Pons (tissue), 1 donor: ENCODE data around the gene APLNR.
"Not testable (repeated sequence)": the region's sequence is repeated elsewhere in the genome, so short reads cannot be mapped to it uniquely, and the experiment has no call there.

Experiments used
- DNase-seq: peaks from one replicate; pipeline ENCODE4 v3.0.0-alpha.2; 2016; ENCODE audit warnings: low spot score

APLNR gene

DNA sequence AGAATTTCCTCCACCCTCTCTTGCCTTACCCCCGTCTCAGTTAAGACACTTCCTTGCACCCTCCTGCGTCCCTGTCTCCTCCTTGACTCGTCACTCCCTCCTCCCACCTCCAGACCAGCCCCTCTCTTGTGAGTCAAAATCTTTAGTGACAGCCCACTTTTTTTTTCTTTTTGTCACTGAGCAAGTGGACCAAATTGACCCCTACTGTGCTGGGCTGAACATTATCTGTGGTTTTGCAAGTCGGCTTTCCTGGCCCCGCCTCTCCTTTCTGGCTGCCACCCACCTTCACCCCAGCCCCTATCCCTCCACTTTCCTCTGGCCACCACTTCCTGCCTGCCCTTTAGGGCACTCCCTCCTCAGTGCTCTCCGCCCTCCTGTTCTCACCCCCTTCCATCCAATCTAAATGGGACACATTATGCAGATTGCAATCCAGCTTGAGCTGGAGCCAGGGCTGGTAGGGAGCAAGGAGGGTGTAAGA lies at the start of gene APLNR:
Gene APLNR (minus strand): TSS at position 47 of the 478 bp plus-strand sequence. CDS start 246 bp downstream, outside the sequence.
- no peak for DNase-seq

DNA sequence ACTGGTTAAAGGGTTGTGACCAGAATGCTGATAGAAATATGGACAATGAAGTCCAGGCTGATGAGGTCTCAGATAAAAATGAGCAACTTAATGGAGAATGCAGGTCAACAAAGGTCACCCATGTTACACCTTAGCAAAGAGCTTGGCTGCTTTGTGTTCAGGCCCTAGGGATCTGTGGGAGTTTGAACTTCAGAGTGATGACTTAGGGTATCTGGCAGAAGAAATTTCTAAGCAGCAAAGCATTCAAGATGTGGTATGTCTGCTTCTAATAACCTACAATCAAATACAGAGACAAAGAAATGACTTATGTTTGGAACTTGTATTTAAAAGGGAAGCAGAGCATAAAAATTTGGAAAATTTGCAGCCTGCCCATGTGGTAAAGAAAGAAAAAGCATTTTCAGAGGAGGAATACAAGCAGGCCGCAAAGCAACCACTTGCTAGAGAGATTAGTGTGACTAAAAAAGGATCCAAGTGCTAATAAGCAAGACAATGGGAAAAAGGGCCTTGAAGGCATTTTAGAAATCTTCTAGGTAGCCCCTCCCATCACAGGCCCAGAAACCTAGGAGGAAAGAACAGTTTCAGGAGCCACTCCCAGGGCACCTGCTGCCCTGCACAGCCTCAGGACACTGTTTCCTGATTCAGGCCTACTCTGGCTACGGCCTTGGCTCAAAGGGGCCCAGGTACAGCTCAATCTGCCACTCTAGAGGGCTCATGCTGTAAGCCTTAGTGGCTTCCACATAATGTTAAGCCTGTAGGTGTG lies 46.4 kb upstream of the APLNR start:
- DNase-seq: no peak

GRCh38 chr11:57281546-57281945 lies 44.5 kb upstream of the APLNR start:
- DNase-seq: not testable (repeated sequence)

GRCh38 chr11:57279116-57279515 lies 42.1 kb upstream of the APLNR start:
- DNase-seq: no peak

GRCh38 chr11:57278721-57279095 lies 41.7 kb upstream of the APLNR start:
- no peak for DNase-seq

GRCh38 chr11:57277845-57278720 lies 41.0 kb upstream of the APLNR start:
- DNase-seq: peak; percentile 65

DNA sequence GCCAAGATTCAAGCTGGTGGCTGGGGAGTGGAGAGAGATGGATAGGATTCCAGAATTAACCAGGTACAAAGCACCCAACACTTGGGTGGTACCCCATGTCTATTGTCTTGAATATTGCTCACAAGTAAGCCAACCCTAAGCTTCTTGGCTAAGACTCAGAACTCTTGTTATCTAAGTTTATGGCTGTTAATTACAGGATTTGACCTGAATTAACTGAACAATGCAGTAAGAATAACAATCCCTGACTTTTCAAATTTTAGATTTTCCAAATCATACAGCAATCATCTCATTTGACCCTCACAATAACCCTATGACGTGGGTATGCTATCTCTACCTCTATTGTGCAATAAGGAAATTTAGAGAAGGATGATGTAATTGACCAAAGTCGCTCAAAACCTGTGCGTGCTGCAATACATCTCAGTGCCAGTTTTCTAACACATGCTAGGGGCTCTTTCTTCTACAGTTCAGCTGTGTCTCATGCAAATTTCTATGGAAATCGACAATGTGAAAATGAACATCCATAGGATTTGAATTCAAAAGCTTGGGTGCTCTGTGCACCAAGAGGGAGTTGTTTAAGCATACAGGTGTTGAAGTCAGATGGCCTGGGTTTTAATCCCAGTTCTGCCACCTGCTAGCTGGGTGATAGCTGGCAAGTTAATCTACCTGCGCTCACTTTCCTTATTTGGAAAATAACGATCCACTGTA lies 40.1 kb upstream of the APLNR start:
- DNase-seq: no peak

- DNase-seq: no peak
These were observed 39.3 kb upstream of the APLNR start for GRCh38 chr11:57276169-57276970.

DNA sequence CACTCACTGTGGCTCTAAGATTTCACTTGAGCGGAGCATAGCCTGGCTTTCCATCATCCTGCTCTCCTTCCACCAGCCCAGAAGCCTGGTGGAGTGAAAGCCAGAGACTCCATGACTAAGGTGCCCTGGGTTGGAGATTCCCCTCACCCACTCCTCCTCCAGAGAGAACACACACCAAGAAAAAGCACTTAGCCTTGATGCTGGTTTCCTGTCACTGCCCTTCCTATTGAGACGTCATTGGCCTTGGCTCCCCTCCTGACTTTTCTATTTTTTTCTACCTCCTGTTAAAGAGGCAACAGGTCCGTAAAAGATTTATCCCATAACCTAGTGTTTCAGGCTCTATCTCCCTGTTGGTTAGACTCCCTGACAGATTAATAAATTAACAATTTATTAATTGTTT lies 38.5 kb upstream of the APLNR start:
- DNase-seq: no peak

- no peak for DNase-seq
These were observed 38.0 kb upstream of the APLNR start for GRCh38 chr11:57274904-57275498.

DNA sequence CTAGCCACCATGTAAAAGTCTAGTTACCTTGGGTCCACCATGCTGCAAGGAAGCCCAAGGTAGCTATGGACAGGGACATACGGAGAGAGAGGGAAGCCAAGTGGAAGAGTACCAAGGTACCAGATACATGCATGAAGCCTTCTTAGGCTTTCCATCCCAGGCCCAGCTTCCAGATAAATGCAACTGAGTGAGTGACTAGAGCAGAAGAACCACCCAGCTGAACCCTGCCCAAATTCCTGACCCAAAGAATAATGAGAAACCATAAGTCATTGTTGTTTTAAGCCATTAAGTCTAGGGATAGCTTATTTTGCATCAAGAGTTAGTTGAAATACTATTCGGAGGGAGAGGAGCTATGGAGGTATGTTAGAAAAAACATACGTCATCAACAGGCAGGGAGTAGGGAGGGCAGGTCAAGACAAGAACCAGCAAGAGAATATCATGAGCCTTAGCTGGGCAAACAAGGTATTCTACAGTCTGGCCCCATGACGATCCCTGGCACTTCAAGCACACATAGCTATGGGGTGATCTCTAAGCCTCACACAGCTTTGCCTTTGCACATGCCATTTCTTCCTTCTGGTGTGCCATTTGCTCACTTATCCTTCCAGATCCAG lies 36.5 kb upstream of the APLNR start:
- no peak for DNase-seq

DNA sequence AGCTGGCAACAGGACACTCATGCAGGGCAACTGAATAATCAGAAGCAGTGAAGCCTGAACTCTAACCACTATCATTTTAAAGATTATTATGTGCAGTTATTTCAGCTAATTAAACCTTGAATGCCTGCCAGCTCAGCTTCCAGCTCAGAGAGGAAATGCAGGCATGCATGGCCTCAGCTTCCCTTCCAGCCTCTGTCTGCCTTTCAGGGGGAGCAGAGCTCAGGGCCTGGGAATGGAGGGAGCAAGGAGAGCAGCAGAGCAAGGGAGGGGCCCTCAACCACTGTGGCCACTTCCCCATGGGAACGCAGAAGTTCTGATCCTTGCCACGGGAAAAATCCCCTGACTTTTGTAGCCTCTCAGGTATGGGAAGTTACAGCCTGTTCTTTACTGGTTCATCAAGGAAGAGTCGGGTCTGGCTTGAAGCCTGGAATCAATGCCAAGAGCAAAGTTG lies 32.5 kb upstream of the APLNR start:
- no peak for DNase-seq

DNA sequence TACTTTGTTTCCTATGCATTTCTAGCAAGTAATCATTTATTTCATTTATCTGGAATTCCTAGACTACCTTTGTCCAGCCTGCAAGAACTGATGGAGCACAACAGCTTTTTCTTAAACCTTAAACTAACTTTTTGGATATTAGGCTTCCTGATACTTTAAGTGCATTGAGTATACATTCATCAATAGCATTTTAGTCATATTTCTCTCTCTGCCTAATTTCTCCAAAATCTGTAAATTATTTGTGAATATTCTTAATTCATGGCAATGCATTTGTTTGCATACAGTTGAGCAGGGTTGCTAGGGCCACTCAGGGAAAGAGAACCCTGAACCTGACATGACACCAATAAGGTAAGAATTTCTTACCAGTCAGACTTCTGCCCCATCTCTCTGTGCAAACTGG lies 29.1 kb upstream of the APLNR start:
- DNase-seq: no peak

DNA sequence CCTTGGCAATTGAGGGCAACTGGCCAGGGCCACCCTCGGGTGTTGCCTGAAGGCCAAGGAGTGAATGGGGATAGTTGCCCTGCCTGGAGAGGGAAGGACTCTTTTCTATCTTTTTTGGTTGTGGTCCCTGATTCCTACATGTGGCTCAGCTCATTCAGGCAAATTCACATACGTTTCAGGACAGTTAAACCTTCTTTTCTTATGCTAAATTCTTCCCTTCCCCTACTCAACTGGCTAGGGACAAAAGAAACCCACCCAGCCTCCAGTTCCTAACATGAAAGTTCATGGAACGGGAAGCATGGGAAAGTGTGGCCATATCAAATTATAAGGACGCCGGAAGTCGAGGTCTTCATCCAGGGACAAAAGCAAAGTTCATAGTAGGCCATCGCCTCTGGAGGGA lies 26.3 kb upstream of the APLNR start:
- no peak for DNase-seq

GRCh38 chr11:57262157-57262556 lies 25.1 kb upstream of the APLNR start:
- DNase-seq: no peak

DNA sequence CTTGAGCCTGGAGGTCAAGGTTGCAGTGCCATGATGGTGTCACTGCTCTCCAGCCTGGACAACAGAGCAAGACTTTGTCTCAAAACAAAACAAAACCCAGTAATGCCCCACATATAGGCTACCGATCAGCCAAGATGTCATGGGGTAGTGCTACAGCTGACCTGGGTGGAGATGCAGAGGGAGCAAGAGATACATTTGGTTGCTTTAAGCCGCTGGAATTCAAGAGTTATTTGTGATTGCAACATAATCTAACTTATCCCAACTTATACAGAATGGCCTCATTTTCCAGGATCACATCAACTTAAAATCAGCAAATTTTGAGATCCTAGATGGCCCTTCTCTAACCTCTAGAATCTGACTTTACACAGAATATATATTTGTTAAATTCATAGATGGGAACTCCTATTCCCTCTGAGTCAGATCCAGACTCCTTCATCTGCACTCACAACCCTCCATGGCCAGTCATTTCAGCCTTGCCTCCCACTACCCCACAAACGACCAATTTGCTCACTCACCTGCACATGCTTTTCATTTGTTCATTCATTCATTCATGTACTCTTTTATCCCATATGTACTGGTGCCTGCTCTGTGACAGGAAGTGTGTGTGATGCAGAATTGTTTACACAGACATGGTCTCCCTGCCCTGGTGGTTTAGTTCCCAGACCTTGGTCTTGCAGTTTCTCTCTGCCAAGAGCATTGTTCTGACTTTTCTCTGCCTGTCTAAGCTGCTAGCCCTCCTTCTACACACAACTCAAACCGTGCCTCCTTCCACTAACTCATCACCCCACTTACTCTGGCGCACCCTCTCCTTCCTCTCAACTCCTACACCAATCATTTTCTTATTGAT lies 24.1 kb upstream of the APLNR start:
- no peak for DNase-seq

GRCh38 chr11:57256119-57256518 lies 19.1 kb upstream of the APLNR start:
- DNase-seq: no peak

- DNase-seq: no peak
These were observed 18.6 kb upstream of the APLNR start for GRCh38 chr11:57255618-57256017.

DNA sequence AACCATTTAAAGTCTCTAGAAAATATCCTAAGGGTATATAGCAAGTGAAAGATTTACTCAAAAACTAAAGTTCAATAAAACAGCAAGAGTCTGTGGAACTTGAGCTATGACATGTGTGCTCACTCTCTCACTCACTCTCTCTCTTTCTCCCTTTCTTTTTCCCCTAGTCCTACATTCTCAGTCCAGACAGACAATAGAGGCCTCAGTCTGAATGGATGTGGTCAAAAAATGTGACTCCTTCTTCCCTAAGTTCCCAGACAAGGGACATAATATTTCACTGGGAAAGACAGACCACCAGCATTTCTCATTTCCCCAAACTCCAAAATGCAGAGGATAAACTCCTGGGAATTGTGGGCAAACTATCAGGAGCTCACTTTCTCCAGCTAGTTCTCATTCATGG lies 17.6 kb upstream of the APLNR start:
- DNase-seq: no peak
